H9 (cell line): ENCODE measurements around the gene C2orf81. TPM values are rescaled to one million over a fixed set of nuclear protein-coding genes. Genes with fewer than 3 reads are reported as not detected.

Source experiments
- DNase-seq: peaks from one replicate; pipeline ENCODE4 v3.0.0-alpha.2; 2017
- H2AFZ ChIP-seq: one replicate; pipeline ENCODE4 v1.6.1; 2013; ENCODE audit warnings: mild to moderate bottlenecking, low read length, control low read depth, moderate library complexity
- H2AK5ac ChIP-seq: 2 replicates; pipeline ENCODE4 v1.6.1; 2013; ENCODE audit warnings: low read length, control low read depth, mixed read lengths; ENCODE audit not compliant: insufficient read length
- H2BK120ac ChIP-seq: one replicate; pipeline ENCODE4 v1.6.1; 2013; ENCODE audit warnings: low read depth, mild to moderate bottlenecking, low read length, control low read depth, inconsistent platforms; ENCODE audit not compliant: poor library complexity, severe bottlenecking
- H2BK12ac ChIP-seq: 2 replicates; pipeline ENCODE4 v1.6.1; 2013; ENCODE audit warnings: low read length, control low read depth, mixed read lengths, low read depth; ENCODE audit not compliant: insufficient read length
- H2BK15ac ChIP-seq: 2 replicates; pipeline ENCODE4 v1.6.1; 2013; ENCODE audit warnings: low read depth, low read length, control low read depth
- H2BK20ac ChIP-seq: one replicate; pipeline ENCODE4 v1.6.1; 2013; ENCODE audit warnings: low read depth, mild to moderate bottlenecking, low read length, control low read depth, inconsistent platforms; ENCODE audit not compliant: poor library complexity, severe bottlenecking
- H2BK5ac ChIP-seq: 2 replicates; pipeline ENCODE4 v1.6.1; 2013; ENCODE audit warnings: low read length, control low read depth, mixed read lengths; ENCODE audit not compliant: insufficient read length
- H3K14ac ChIP-seq: 2 replicates; pipeline ENCODE4 v1.6.1; 2013; ENCODE audit warnings: low read length, control low read depth; ENCODE audit not compliant: insufficient read depth
- H3K18ac ChIP-seq: 2 replicates; pipeline ENCODE4 v1.6.1; 2013; ENCODE audit warnings: low read depth, mild to moderate bottlenecking, mixed read lengths, low read length, control low read depth; ENCODE audit not compliant: insufficient read length
- H3K23ac ChIP-seq: 2 replicates; pipeline ENCODE4 v1.6.1; 2013; ENCODE audit warnings: low read length, control low read depth, mixed read lengths, low read depth; ENCODE audit not compliant: insufficient read length
- H3K23me2 ChIP-seq: 2 replicates; pipeline ENCODE4 v1.6.1; 2013; ENCODE audit warnings: low read depth, mild to moderate bottlenecking, mixed read lengths, low read length, control low read depth; ENCODE audit not compliant: insufficient read length, poor library complexity, severe bottlenecking
- H3K27ac ChIP-seq: 2 replicates; pipeline ENCODE4 v1.5.1; 2013; ENCODE audit warnings: low read length, control low read depth, mixed read lengths, low read depth; ENCODE audit not compliant: insufficient read length
- H3K27me3 ChIP-seq: 2 replicates; pipeline ENCODE4 v1.6.1; 2013; ENCODE audit warnings: low read length, control low read depth, inconsistent platforms; ENCODE audit not compliant: insufficient read depth
- H3K4ac ChIP-seq: 2 replicates; pipeline ENCODE4 v1.6.1; 2013; ENCODE audit warnings: low read depth, mild to moderate bottlenecking, control low read depth, inconsistent platforms, low read length, moderate library complexity
- H3K4me1 ChIP-seq: 2 replicates; pipeline ENCODE4 v1.6.1; 2013; ENCODE audit warnings: low read length, control low read depth, inconsistent platforms; ENCODE audit not compliant: insufficient read depth
- H3K4me2 ChIP-seq: 2 replicates; pipeline ENCODE4 v1.6.1; 2013; ENCODE audit warnings: low read length, control low read depth, mixed read lengths; ENCODE audit not compliant: insufficient read length, insufficient read depth
- H3K56ac ChIP-seq: 2 replicates; pipeline ENCODE4 v1.6.1; 2013; ENCODE audit warnings: low read depth, mild to moderate bottlenecking, mixed read lengths, low read length, control low read depth; ENCODE audit not compliant: insufficient read length
- H3K79me1 ChIP-seq: 2 replicates; pipeline ENCODE4 v1.6.1; 2013; ENCODE audit warnings: low read depth, mild to moderate bottlenecking, moderate library complexity, low read length, control low read depth, inconsistent platforms; ENCODE audit not compliant: insufficient read depth, poor library complexity, severe bottlenecking
- H3K79me2 ChIP-seq: 2 replicates; pipeline ENCODE4 v1.6.1; 2013; ENCODE audit warnings: low read length, control low read depth, inconsistent platforms; ENCODE audit not compliant: insufficient read depth
- H3K9ac ChIP-seq: 2 replicates; pipeline ENCODE4 v1.6.1; 2013; ENCODE audit warnings: low read length, control low read depth, mixed read lengths; ENCODE audit not compliant: insufficient read length; ENCODE audit errors: extremely low read depth
- H3K9me3 ChIP-seq: one replicate; pipeline ENCODE4 v1.6.1; 2013; ENCODE audit warnings: low read depth, low read length, inconsistent platforms; ENCODE audit not compliant: control insufficient read depth
- H3T11ph ChIP-seq: one replicate; pipeline ENCODE4 v1.6.1; 2013; ENCODE audit warnings: mild to moderate bottlenecking, low read length, control low read depth, inconsistent platforms
- H4K20me1 ChIP-seq: one replicate; pipeline ENCODE4 v1.6.1; 2013; ENCODE audit not compliant: control insufficient read depth, insufficient read length, insufficient read depth
- H4K5ac ChIP-seq: 2 replicates; pipeline ENCODE4 v1.6.1; 2013; ENCODE audit warnings: low read depth, mild to moderate bottlenecking, mixed read lengths, low read length, control low read depth; ENCODE audit not compliant: insufficient read length
- H4K8ac ChIP-seq: replicated peaks from 2 replicates; pipeline ENCODE4 v1.6.1; 2013; ENCODE audit warnings: low read length, control low read depth, mixed read lengths, low read depth; ENCODE audit not compliant: insufficient read length
- H4K91ac ChIP-seq: 2 replicates; pipeline ENCODE4 v1.6.1; 2013; ENCODE audit warnings: low read depth, mild to moderate bottlenecking, moderate library complexity, mixed read lengths, low read length, control low read depth; ENCODE audit not compliant: insufficient read length
- H3K27ac Mint-ChIP-seq, 3 experiments: 2 replicates in 2 of 3; 3 replicates in 1 of 3; pipeline ENCODE4 v1.8.0; 2020 to 2021; ENCODE audit warnings: mixed read lengths in 3 of 3, mild to moderate bottlenecking in 1 of 3, moderate library complexity in 1 of 3
- H3K27me3 Mint-ChIP-seq: 2 replicates; pipeline ENCODE4 v1.8.0; 2021; ENCODE audit warnings: low read depth, mild to moderate bottlenecking, moderate library complexity, mixed read lengths
- H3K36me3 Mint-ChIP-seq, 3 experiments: 2 replicates in 2 of 3; 3 replicates in 1 of 3; pipeline ENCODE4 v1.8.0; 2020 to 2021; ENCODE audit warnings: low read depth in 3 of 3, mixed read lengths in 3 of 3; ENCODE audit not compliant: insufficient read depth in 1 of 3
- H3K4me1 Mint-ChIP-seq, 2 experiments: 2 replicates each; pipeline ENCODE4 v1.8.0; 2020; ENCODE audit warnings: mixed read lengths in 2 of 2
- H3K4me3 Mint-ChIP-seq, 2 experiments: 2 replicates in 1 of 2; 3 replicates in 1 of 2; pipeline ENCODE4 v1.8.0; 2020 to 2021; ENCODE audit warnings: mild to moderate bottlenecking in 2 of 2, mixed read lengths in 2 of 2, moderate library complexity in 1 of 2
- H3K9me3 Mint-ChIP-seq, 2 experiments: 2 replicates in 1 of 2; 3 replicates in 1 of 2; pipeline ENCODE4 v1.8.0; 2020; ENCODE audit warnings: mild to moderate bottlenecking in 2 of 2, mixed read lengths in 2 of 2, moderate library complexity in 1 of 2
- WGBS: extraction: QIAGEN DNeasy Blood & Tissue Kit; methylation state at CpG from one replicate; pipeline ENCODE4 v1.1.7; 2013; ENCODE audit warnings: missing lambda C conversion rate, low lambda C conversion rate, mixed read lengths; ENCODE audit not compliant: insufficient read length; ENCODE audit errors: extremely low coverage; 5-methylcytosine and 5-hydroxymethylcytosine counted together
- total RNA-seq: library from RNA; stranded (reverse); gene quantifications from 2 replicates; pipeline ENCODE4 v1.2.1, GENCODE V29; 2021
- TF ChIP-seq, protein P1 (sequence below): fragments of 200-600 bp; sonication (generic); conservative IDR thresholded peaks from 3 replicates; pipeline ENCODE4 v1.8.0; 2021; ENCODE audit warnings: antibody characterized with exemption, mild to moderate bottlenecking

Gene C2orf81
- total RNA-seq, 1 experiment from 2014 or later = 3.5 TPM

GRCh38 chr2:74444498-74445318 lies 23.3 kb upstream of the C2orf81 start:
- no peak overlapping the region for H3K4ac ChIP-seq
- no peak overlapping the region for H3T11ph ChIP-seq
- no peak overlapping the region for H4K91ac ChIP-seq
- no peak overlapping the region for H4K5ac ChIP-seq
- Mint-ChIP-seq H3K9me3 (no peaks in the 10 kb centered on the region; a peak in 1 of 5 replicates), H3K36me3 (no peaks in the 10 kb centered on the region; a peak in 1 of 7 replicates), H3K4me1 (peaks cover 3 to 6% of the 10 kb centered on the region in 2 experiments), H3K4me3 (no peak overlapping the region; a peak in 1 of 5 replicates), H3K27me3 (peaks cover 20% of the 10 kb centered on the region), H3K27ac (no peak overlapping the region)
- no peak overlapping the region for H2BK5ac ChIP-seq
- H3K9me3 ChIP-seq = no peaks in the 10 kb centered on the region
- no peak overlapping the region for H2BK12ac ChIP-seq
- no peak overlapping the region for H3K18ac ChIP-seq
- H3K14ac ChIP-seq = no peak overlapping the region
- peaks cover 4% of the 10 kb centered on the region; the same call in 1 of the 2 replicates for H3K79me2 ChIP-seq
- no peak overlapping the region for H3K56ac ChIP-seq
- H3K9ac ChIP-seq = no peak overlapping the region
- H2AFZ ChIP-seq = no peak overlapping the region
- H3K79me1 ChIP-seq = peaks cover 2% of the 10 kb centered on the region
- H3K4me1 ChIP-seq = peaks cover under 1% of the 10 kb centered on the region; the same call in 1 of the 2 replicates
- H3K27ac ChIP-seq = no peak overlapping the region
- no CpG with 5 or more reads among the region's 5 CpGs for WGBS
- no peak overlapping the region for H3K23ac ChIP-seq
- no peak overlapping the region for H2BK120ac ChIP-seq
- no peak overlapping the region for H4K8ac ChIP-seq
- H3K27me3 ChIP-seq = no peaks in the 10 kb centered on the region
- no peaks in the 10 kb centered on the region for H4K20me1 ChIP-seq
- H2BK15ac ChIP-seq = no peak overlapping the region
- peaks cover 11% of the 10 kb centered on the region for H3K23me2 ChIP-seq
- H2AK5ac ChIP-seq = no peak overlapping the region
- no peak overlapping the region for H2BK20ac ChIP-seq
- no peak overlapping the region for H3K4me2 ChIP-seq
- TF ChIP-seq, protein P1, sequence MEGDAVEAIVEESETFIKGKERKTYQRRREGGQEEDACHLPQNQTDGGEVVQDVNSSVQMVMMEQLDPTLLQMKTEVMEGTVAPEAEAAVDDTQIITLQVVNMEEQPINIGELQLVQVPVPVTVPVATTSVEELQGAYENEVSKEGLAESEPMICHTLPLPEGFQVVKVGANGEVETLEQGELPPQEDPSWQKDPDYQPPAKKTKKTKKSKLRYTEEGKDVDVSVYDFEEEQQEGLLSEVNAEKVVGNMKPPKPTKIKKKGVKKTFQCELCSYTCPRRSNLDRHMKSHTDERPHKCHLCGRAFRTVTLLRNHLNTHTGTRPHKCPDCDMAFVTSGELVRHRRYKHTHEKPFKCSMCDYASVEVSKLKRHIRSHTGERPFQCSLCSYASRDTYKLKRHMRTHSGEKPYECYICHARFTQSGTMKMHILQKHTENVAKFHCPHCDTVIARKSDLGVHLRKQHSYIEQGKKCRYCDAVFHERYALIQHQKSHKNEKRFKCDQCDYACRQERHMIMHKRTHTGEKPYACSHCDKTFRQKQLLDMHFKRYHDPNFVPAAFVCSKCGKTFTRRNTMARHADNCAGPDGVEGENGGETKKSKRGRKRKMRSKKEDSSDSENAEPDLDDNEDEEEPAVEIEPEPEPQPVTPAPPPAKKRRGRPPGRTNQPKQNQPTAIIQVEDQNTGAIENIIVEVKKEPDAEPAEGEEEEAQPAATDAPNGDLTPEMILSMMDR = no peak
- DNase-seq = no peak
